HepG2 (cell line): ENCODE measurements around the gene ZFYVE28. TPM values are rescaled to one million over a fixed set of nuclear protein-coding genes. Genes with fewer than 3 reads are reported as not detected.

Experiments used
- ATAC-seq: fragments of 200-7000 bp; cut with Tn5 transposase; 3 replicates; pipeline ENCODE4 v1.9.1; 2020; ENCODE audit warnings: mild to moderate bottlenecking, moderate library complexity
- BruUV-seq: library from RNA; stranded (reverse); fragments of 400-500 nt; replicated peaks from 2 replicates; lab custom pipeline; 2021; lab: Mats Ljungman, UMichigan
- CTCF ChIA-PET: fragments of 300-600 bp; formaldehyde crosslinking; extraction: SDS; loops from one replicate; lab custom pipeline; 2021; ENCODE audit warnings: low total read pairs, inconsistent platforms, low intra/inter-chr PET ratio; lab: Yijun Ruan, JAX
- POLR2A ChIA-PET: fragments of 350-600 bp; sonication (Branson Sonifier 250); formaldehyde crosslinking; loops from one replicate; lab custom pipeline; 2020; ENCODE audit warnings: antibody characterized with exemption, inconsistent platforms; lab: Yijun Ruan, JAX
- DNase-seq: peaks from one replicate; pipeline ENCODE4 v3.0.0-alpha.2; 2015; ENCODE audit warnings: low spot score
- FAIRE-seq: peaks from 3 replicates; lab custom pipeline; 2011; peaks lifted over from hg19 to GRCh38; lab: Jason Lieb, UNC
- H2AFZ ChIP-seq: one replicate; pipeline ENCODE4 v1.6.1; 2011; ENCODE audit warnings: low read length, inconsistent platforms
- H3K27ac ChIP-seq: fragments of 300-600 bp; 3 replicates; pipeline ENCODE4 v1.8.0; 2011; ENCODE audit warnings: mixed run types, mild to moderate bottlenecking, mixed read lengths, low read length, inconsistent platforms; ENCODE audit not compliant: insufficient read depth; ENCODE audit errors: extremely low read length
- H3K27me3 ChIP-seq, 2 experiments: fragments of 200-600 bp in 1 of 2; 2 replicates in 1 of 2; 3 replicates in 1 of 2; pipeline versions ENCODE4 v1.6.0 to v1.8.0; 2011; ENCODE audit warnings: low read length in 2 of 2, mild to moderate bottlenecking in 2 of 2, moderate library complexity in 2 of 2, inconsistent platforms in 1 of 2; ENCODE audit not compliant: insufficient read depth in 2 of 2, control insufficient read depth in 1 of 2
- H3K36me3 ChIP-seq, 2 experiments: fragments of 200-600 bp in 1 of 2; replicated peaks in 1 of 2; 2 replicates in 1 of 2; 3 replicates in 1 of 2; pipeline versions ENCODE4 v1.5.1 to v1.8.0; 2011; ENCODE audit warnings: low read length in 2 of 2, inconsistent platforms in 1 of 2; ENCODE audit not compliant: insufficient read depth in 2 of 2, control insufficient read depth in 1 of 2
- H3K4me1 ChIP-seq: 2 replicates; pipeline ENCODE4 v1.5.1; 2012; ENCODE audit warnings: low read length, inconsistent platforms; ENCODE audit not compliant: insufficient read depth
- H3K4me2 ChIP-seq: 2 replicates; pipeline ENCODE4 v1.6.0; 2011; ENCODE audit warnings: low read depth, low read length, inconsistent platforms
- H3K4me3 ChIP-seq, 3 experiments: fragments of 200-600 bp in 1 of 3; sonication (generic), shearing (Covaris generic) in 1 of 3; replicated peaks in 1 of 3; 2 replicates each; pipeline ENCODE4 v1.5.1; 2011 to 2016; ENCODE audit warnings: low read length in 3 of 3, inconsistent platforms in 2 of 3, low read depth in 2 of 3, mild to moderate bottlenecking in 2 of 3, control low read depth in 1 of 3, mixed read lengths in 1 of 3; ENCODE audit not compliant: insufficient read depth in 1 of 3
- H3K79me2 ChIP-seq: one replicate; pipeline ENCODE4 v1.6.1; 2011; ENCODE audit warnings: low read length, inconsistent platforms; ENCODE audit not compliant: insufficient read depth
- H3K9ac ChIP-seq: 2 replicates; pipeline ENCODE4 v1.6.0; 2011; ENCODE audit warnings: mild to moderate bottlenecking, low read depth, low read length, inconsistent platforms; ENCODE audit not compliant: insufficient read depth
- H3K9me3 ChIP-seq: 2 replicates; pipeline ENCODE4 v1.5.1; 2012; ENCODE audit warnings: mild to moderate bottlenecking, low read length
- H4K20me1 ChIP-seq: 2 replicates; pipeline ENCODE4 v1.6.0; 2011; ENCODE audit warnings: inconsistent platforms, mild to moderate bottlenecking, low read length, moderate library complexity; ENCODE audit not compliant: insufficient read depth
- ETS1 ChIP-seq: sonication (generic); formaldehyde crosslinking; IDR thresholded peaks from 2 replicates; pipeline ENCODE4 v1.4.0; 2020; ENCODE audit warnings: missing genetic modification reagents
- EZH2 ChIP-seq: conservative IDR thresholded peaks from 2 replicates; pipeline ENCODE4 v1.6.1; 2012; ENCODE audit warnings: mild to moderate bottlenecking, low read depth, low read length, moderate library complexity
- FOXJ3 ChIP-seq: sonication (generic); formaldehyde crosslinking; IDR thresholded peaks from 2 replicates; pipeline ENCODE4 v1.4.0; 2020; ENCODE audit warnings: missing genetic modification reagents, mild to moderate bottlenecking, borderline replicate concordance
- JUND ChIP-seq: sonication (generic); formaldehyde crosslinking; IDR thresholded peaks from 2 replicates; pipeline ENCODE4 v1.8.0; 2022; ENCODE audit warnings: mild to moderate bottlenecking, missing genetic modification reagents
- SATB2 ChIP-seq: sonication (generic); formaldehyde crosslinking; IDR thresholded peaks from 2 replicates; pipeline ENCODE4 v1.5.0; 2020; ENCODE audit warnings: missing genetic modification reagents
- THAP9 ChIP-seq: sonication (generic); formaldehyde crosslinking; IDR thresholded peaks from 2 replicates; pipeline ENCODE4; 2020; ENCODE audit warnings: missing genetic modification reagents, mild to moderate bottlenecking, borderline replicate concordance
- ZNF496 ChIP-seq: sonication (generic); formaldehyde crosslinking; IDR thresholded peaks from 2 replicates; pipeline ENCODE4 v1.8.1; 2023; ENCODE audit warnings: mild to moderate bottlenecking, moderate library complexity, missing genetic modification reagents; ENCODE audit not compliant: insufficient replicate concordance
- ZSCAN29 ChIP-seq: sonication (generic); formaldehyde crosslinking; conservative IDR thresholded peaks from 2 replicates; pipeline ENCODE4 v1.4.0; 2020; ENCODE audit warnings: mild to moderate bottlenecking, missing genetic modification reagents
- WGBS: methylation state at CpG from one replicate; pipeline ENCODE4 v1.1.6; 2017; ENCODE audit warnings: low lambda C conversion rate; 5-methylcytosine and 5-hydroxymethylcytosine counted together
- in situ Hi-C: cut with HindIII; loops from 2 replicates; pipeline ENCODE4 v1.10.0; 2017; ENCODE audit warnings: low pct_unique_long_range_greater_than_20kb; ENCODE audit not compliant: extremely low pct_ligation_motif_present
- intact Hi-C: fragments of 100-400 bp; cut with micrococcal nuclease; formaldehyde crosslinking; loops from one replicate; pipeline ENCODE4 v1.10.0; 2022; ENCODE audit not compliant: unreplicated experiment
- polyA plus RNA-seq, 8 experiments: library from polyadenylated mRNA; depleted of rRNA in 3 of 8; stranded (reverse) in 7 of 8; unstranded in 1 of 8; fragments of >200 nt; fragmentation: Illumina TruSeq in 4 of 8; extraction: Trizol in 4 of 8; gene quantifications; 2 replicates each; pipeline versions ENCODE4 v1.2.1 to v1.2.3, GENCODE V29; 2011 to 2016; ENCODE audit warnings: low read depth in 4 of 8, missing spikeins in 1 of 8, mixed read lengths in 1 of 8; ENCODE audit not compliant: insufficient read depth in 1 of 8
- total RNA-seq, 5 experiments: library from RNA; depleted of rRNA; stranded (reverse); fragments of >200 nt; fragmentation: Illumina TruSeq; extraction: Trizol; gene quantifications; 2 replicates each; pipeline ENCODE4 v1.2.3, GENCODE V29; 2016; ENCODE audit warnings: low read depth in 1 of 5

ZFYVE28 gene
- total and polyA plus RNA-seq, 2 of the 13 experiments (the other 11 are each of a cell fraction or from before 2014, with no cell fraction given), result 0.12 to 0.22 TPM

GRCh38 chr4:2266181-2266580 is 152.3 kb downstream of the ZFYVE28 start:
- TF ChIP-seq ZNF496 (no peak), SATB2 (CRISPR knock-in tag) (no peak), THAP9 (CRISPR knock-in tag) (no peak), ZSCAN29 (no peak), ETS1 (no peak), JUND (CRISPR knock-in tag) (no peak), EZH2 (no peak), FOXJ3 (CRISPR knock-in tag) (no peak)
- Histone ChIP-seq H3K36me3 (no peaks in the 10 kb centered on the region), H3K4me2 (no peak overlapping the region), H2AFZ (no peak overlapping the region), H3K4me3 (no peak overlapping the region), H4K20me1 (no peaks in the 10 kb centered on the region), H3K79me2 (peaks cover under 1% of the 10 kb centered on the region), H3K9ac (no peak overlapping the region), H3K27me3 (peaks cover 22 to 59% of the 10 kb centered on the region in 2 experiments; a peak in 4 of 5 replicates), H3K9me3 (no peaks in the 10 kb centered on the region), H3K27ac (no peak overlapping the region), H3K4me1 (peaks cover 14% of the 10 kb centered on the region)
- WGBS, result 16% methylated on average over 6 of the region's 8 CpGs
- DNase-seq (no peak), FAIRE-seq (no peak), ATAC-seq (no peak)
- no TSS peak for BruUV-seq
- intact Hi-C loops (no loop called here), in situ Hi-C loops (no loop called here)
- CTCF ChIA-PET, result no interaction called here
- POLR2A ChIA-PET, result interaction anchor here (0.5 kb wide), 1 partner anchor 24 kb away, joined by 3 read pairs; no protein-coding TSS in a partner anchor
